Measurements from ENCODE around the gene MMRN1.

Gene MMRN1

DNA sequence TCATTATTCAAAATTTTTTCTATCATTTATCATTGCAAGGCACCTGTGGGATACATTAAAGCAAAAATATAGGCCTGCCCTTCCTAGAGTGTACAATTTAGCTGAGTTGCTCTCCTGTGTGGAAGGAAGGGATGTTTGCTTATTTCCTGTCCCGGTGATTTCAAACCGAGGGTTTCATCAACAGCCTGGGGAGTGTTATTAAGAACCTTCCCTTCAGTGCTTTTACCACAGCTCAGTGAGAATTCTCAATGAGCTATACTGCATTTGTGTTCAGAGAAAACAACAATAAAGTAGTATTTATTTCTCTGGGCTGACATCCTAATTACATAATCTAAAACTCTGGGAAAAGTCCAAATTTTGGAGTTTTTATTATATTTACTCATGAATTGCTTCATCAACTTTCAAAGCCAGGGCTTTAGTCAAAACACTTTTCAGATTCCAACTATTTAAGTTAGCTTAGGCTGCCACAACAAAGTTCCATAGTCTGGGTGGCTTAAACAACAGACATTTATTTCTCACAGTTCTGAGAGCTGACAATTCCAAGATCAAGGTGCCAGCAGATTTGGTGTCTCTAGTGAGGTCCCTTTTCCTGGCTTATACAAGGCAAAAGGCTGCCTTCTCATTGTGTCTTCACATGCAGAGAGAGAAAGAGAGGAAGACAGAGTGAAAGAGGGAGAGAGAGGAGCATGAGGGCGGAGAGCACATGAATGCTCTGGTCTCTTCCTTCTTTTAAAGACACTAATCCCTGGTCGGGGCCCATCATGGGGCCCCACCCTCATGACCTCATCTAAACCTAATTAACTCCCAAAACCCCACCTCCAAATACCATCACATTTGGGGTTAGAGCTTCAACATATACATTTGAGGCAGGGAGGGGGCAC is 62.6 kb downstream of the MMRN1 start:
- Histone ChIP-seq H3K4me3 (ENCODE audit: low read depth, low read length) (no peak overlapping the region), H3K27ac (ENCODE audit: extremely low read depth, low read depth, low read length) (no peak overlapping the region), H3K4me1 (ENCODE audit: control insufficient read depth, insufficient read depth, low read length) (no peaks in the 10 kb centered on the region; the same call in 1 of the 2 replicates), H3K9me3 (ENCODE audit: control insufficient read depth, insufficient read depth, low read depth, low read length) (no peaks in the 10 kb centered on the region), H3K36me3 (ENCODE audit: control insufficient read depth in 2 of 2, insufficient read depth in 1 of 2, low read length in 2 of 2) (no peaks in the 10 kb centered on the region)
- ChIA-PET CTCF (no interaction called here), POLR2A (no interaction called here)
- TF ChIP-seq REPIN1 (tag by site-specific recombination; IDR thresholded peaks at IDR 0.05; ENCODE audit: low read depth) = no peak

GRCh38 chr4:89981789-89982334 is 87.2 kb downstream of the MMRN1 start:
- TF ChIP-seq ZSCAN30 (tag by site-specific recombination; IDR thresholded peaks at IDR 0.05) = no peak
- TF ChIP-seq ZNF184 (tag by site-specific recombination; IDR thresholded peaks at IDR 0.05) = no peak
- Histone ChIP-seq H3K4me3 (ENCODE audit: low read depth, low read length) (no peak overlapping the region), H3K36me3 (ENCODE audit: control insufficient read depth in 2 of 2, insufficient read depth in 1 of 2, low read length in 2 of 2) (no peaks in the 10 kb centered on the region), H3K4me1 (ENCODE audit: control insufficient read depth, insufficient read depth, low read length) (no peaks in the 10 kb centered on the region), H3K27ac (ENCODE audit: extremely low read depth, low read depth, low read length) (no peak overlapping the region), H3K9me3 (ENCODE audit: control insufficient read depth, insufficient read depth, low read depth, low read length) (no peaks in the 10 kb centered on the region)
- CTCF ChIA-PET = interaction anchor here (0.9 kb wide), 1 partner anchor 32 kb away, joined by 3 read pairs; no protein-coding TSS in a partner anchor
- POLR2A ChIA-PET = no interaction called here

DNA sequence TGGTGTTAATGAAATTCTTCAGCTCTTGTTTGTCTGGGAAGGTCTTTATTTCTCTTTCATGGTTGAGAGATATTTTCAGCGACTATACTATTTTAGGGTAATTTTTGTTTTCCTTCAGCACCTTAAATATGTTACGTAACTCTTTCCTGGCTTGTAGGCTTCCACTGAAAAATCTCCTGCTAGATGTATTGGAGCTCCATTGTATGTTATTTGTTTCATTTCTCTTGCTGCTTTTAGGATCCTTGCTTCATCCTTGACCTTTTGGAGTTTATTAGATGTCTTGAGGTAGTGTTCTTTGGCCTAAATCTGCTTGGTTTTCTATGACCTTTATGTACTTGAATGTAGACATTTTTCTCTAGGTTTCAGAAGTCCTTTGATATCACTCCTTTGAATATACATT is 93.6 kb downstream of the MMRN1 start:
- Histone ChIP-seq H3K36me3 (ENCODE audit: control insufficient read depth in 2 of 2, insufficient read depth in 1 of 2, low read length in 2 of 2) (no peaks in the 10 kb centered on the region), H3K4me3 (ENCODE audit: low read depth, low read length) (no peak overlapping the region), H3K27ac (ENCODE audit: extremely low read depth, low read depth, low read length) (no peak overlapping the region), H3K4me1 (ENCODE audit: control insufficient read depth, insufficient read depth, low read length) (no peaks in the 10 kb centered on the region), H3K9me3 (ENCODE audit: control insufficient read depth, insufficient read depth, low read depth, low read length) (no peaks in the 10 kb centered on the region)
- CTCF ChIA-PET = no interaction called here
- POLR2A ChIA-PET = no interaction called here
- peak; percentile 92 for TF ChIP-seq ZNF791 (tag by site-specific recombination; IDR thresholded peaks at IDR 0.05)
- TF ChIP-seq ZNF112 (tag by site-specific recombination; IDR thresholded peaks at IDR 0.05) = no peak
- TF ChIP-seq ZNF274 (IDR thresholded peaks at IDR 0.05; ENCODE audit: low read length) = no peak
- no peak for TF ChIP-seq ZNF274 (tag by site-specific recombination; IDR thresholded peaks at IDR 0.05; ENCODE audit: borderline replicate concordance)
- TF ChIP-seq SETDB1 (IDR thresholded peaks at IDR 0.05; ENCODE audit: insufficient read length, low read length) = peak; percentile 30

DNA sequence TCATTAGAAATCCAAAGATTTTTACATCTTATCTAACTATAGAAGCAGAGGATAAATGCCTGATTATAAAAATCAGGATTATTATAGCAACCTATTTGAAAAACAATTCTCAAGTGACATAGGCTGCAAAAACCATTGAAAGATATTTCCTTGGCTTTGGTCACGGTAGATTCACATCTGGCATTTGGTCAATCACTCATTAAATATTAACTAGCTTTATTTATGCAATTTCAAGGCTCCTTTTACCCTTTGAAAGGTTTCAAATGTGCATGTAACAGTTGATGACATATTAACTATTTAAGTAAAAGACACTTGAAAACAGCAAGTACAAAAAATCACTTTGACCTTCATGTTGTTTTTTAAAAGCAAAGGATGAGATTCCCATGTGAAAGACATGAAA is 98.1 kb downstream of the MMRN1 start:
- ChIA-PET CTCF (no interaction called here), POLR2A (no interaction called here)
- Histone ChIP-seq H3K36me3 (ENCODE audit: control insufficient read depth in 2 of 2, insufficient read depth in 1 of 2, low read length in 2 of 2) (no peaks in the 10 kb centered on the region), H3K4me1 (ENCODE audit: control insufficient read depth, insufficient read depth, low read length) (peaks cover 7% of the 10 kb centered on the region), H3K27ac (ENCODE audit: extremely low read depth, low read depth, low read length) (no peak overlapping the region), H3K4me3 (ENCODE audit: low read depth, low read length) (no peak overlapping the region), H3K9me3 (ENCODE audit: control insufficient read depth, insufficient read depth, low read depth, low read length) (no peaks in the 10 kb centered on the region)
- TF ChIP-seq ZNF776 (tag by site-specific recombination; IDR thresholded peaks at IDR 0.05; ENCODE audit: borderline replicate concordance) = no peak
- TF ChIP-seq ZNF362 (tag by site-specific recombination; IDR thresholded peaks at IDR 0.05) = no peak
- no peak for TF ChIP-seq ZNF658 (tag by site-specific recombination; IDR thresholded peaks at IDR 0.05)
- no peak for TF ChIP-seq ZNF585B (tag by site-specific recombination; IDR thresholded peaks at IDR 0.05)
- TF ChIP-seq SP3 (tag by site-specific recombination; IDR thresholded peaks at IDR 0.05) = no peak
- TF ChIP-seq ZNF837 (tag by site-specific recombination; IDR thresholded peaks at IDR 0.05) = no peak
- TF ChIP-seq, protein P1, sequence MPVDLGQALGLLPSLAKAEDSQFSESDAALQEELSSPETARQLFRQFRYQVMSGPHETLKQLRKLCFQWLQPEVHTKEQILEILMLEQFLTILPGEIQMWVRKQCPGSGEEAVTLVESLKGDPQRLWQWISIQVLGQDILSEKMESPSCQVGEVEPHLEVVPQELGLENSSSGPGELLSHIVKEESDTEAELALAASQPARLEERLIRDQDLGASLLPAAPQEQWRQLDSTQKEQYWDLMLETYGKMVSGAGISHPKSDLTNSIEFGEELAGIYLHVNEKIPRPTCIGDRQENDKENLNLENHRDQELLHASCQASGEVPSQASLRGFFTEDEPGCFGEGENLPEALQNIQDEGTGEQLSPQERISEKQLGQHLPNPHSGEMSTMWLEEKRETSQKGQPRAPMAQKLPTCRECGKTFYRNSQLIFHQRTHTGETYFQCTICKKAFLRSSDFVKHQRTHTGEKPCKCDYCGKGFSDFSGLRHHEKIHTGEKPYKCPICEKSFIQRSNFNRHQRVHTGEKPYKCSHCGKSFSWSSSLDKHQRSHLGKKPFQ (tag by site-specific recombination; IDR thresholded peaks at IDR 0.05) = no peak
- no peak for TF ChIP-seq SALL2 (tag by site-specific recombination; IDR thresholded peaks at IDR 0.05; ENCODE audit: borderline replicate concordance)
- no peak for TF ChIP-seq ZFP69B (tag by site-specific recombination; IDR thresholded peaks at IDR 0.05)
- no peak for TF ChIP-seq GLI2 (tag by site-specific recombination; IDR thresholded peaks at IDR 0.05; ENCODE audit: borderline replicate concordance, low read depth)
- TF ChIP-seq ZNF354C (tag by site-specific recombination; IDR thresholded peaks at IDR 0.05; ENCODE audit: borderline replicate concordance, low read depth) = no peak
- TF ChIP-seq ZNF202 (tag by site-specific recombination; IDR thresholded peaks at IDR 0.05; ENCODE audit: borderline replicate concordance) = no peak
- no peak for TF ChIP-seq CTCF (tag by site-specific recombination; IDR thresholded peaks at IDR 0.05)
- no peak for TF ChIP-seq SCRT2 (tag by site-specific recombination; IDR thresholded peaks at IDR 0.05)
- TF ChIP-seq ZNF548 (tag by site-specific recombination; IDR thresholded peaks at IDR 0.05) = no peak
- TF ChIP-seq ZNF155 (tag by site-specific recombination; IDR thresholded peaks at IDR 0.05) = no peak
